ENCODE data around the gene SNX18.
"Not testable (repeated sequence)": the region's sequence is repeated elsewhere in the genome, so short reads cannot be mapped to it uniquely, and the experiment has no call there.

SNX18 gene

DNA sequence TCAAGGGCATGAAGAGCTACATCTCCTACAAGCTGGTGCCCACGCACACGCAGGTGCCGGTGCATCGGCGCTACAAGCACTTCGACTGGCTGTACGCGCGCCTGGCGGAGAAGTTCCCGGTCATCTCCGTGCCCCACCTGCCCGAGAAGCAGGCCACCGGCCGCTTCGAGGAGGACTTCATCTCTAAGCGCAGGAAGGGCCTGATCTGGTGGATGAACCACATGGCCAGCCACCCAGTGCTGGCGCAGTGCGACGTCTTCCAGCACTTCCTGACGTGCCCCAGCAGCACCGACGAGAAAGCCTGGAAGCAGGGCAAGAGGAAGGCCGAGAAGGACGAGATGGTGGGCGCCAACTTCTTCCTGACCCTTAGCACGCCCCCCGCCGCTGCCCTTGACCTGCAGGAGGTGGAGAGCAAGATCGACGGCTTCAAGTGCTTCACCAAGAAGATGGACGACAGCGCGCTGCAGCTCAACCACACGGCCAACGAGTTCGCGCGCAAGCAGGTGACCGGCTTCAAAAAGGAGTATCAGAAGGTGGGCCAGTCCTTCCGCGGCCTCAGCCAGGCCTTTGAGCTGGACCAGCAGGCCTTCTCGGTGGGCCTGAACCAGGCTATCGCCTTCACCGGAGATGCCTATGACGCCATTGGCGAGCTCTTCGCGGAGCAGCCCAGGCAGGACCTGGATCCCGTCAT lies 1.4 kb downstream of the SNX18 start:
- DNase-seq (ENCODE audit: insufficient read length, low spot score) (no peak), FAIRE-seq (no peak)

DNA sequence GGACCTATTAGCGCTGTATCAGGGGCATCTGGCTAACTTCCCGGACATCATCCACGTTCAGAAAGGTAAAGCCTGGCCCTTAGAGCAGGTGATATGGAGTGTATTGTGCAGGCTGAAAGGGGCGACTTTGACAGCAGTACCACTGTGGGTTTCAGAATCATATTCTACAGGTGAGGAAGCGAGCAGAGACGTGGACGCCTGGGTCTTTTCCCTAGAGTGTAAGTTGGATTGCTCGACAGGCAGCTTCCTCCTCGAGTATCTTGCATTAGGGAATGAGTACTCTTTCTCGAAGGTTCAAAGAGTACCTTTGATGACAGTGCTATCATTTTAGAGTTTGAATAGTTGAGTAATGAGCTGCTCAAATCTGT lies 1.9 kb downstream of the SNX18 start:
- DNase-seq (ENCODE audit: insufficient read length, low spot score) (no peak), FAIRE-seq (no peak)

DNA sequence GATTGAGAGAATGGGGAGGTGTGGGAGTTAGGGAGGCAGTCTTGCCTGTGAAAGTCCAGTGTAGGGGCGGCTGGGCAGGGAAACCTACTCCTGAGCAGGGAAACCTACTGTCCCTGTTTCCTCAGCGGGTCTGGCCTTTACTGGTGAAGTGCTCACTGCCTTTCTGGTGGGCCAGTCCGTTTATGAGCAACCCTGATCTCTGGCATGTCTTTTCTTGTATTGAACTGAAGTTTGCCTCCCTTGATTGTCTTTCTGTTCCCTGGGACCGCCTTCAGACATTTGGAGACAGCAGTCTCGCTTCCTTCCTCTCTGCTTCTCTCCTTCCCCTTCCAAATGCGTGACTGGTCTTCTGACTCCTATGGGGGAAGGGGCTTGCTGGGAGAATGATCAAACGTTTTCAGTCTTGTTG lies 2.9 kb downstream of the SNX18 start:
- FAIRE-seq, result peak; percentile 33

DNA sequence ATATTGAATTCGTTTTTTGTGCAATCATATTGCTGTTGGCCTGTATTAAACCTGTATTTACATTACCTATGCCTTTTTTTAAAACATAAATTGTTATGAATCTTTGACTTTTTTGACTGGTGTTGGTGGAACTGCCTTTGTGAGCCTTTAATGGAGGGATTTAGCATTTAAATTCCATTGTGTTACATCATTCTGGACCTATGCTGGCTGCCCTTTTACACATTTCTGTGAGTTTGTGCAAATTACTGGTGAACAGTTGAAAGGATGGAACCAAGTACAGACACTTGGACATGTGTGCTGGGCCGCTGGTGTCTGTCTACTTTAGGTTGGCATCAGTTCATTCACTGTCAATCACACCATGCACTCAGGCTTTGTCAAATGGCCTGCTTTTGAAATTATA lies 3.4 kb downstream of the SNX18 start:
- FAIRE-seq (no peak), DNase-seq (ENCODE audit: insufficient read length, low spot score) (no peak)

More for the DNA sequence above, 2.9 kb downstream of the SNX18 start:
- no peak for DNase-seq (ENCODE audit: insufficient read length, low spot score)

DNA sequence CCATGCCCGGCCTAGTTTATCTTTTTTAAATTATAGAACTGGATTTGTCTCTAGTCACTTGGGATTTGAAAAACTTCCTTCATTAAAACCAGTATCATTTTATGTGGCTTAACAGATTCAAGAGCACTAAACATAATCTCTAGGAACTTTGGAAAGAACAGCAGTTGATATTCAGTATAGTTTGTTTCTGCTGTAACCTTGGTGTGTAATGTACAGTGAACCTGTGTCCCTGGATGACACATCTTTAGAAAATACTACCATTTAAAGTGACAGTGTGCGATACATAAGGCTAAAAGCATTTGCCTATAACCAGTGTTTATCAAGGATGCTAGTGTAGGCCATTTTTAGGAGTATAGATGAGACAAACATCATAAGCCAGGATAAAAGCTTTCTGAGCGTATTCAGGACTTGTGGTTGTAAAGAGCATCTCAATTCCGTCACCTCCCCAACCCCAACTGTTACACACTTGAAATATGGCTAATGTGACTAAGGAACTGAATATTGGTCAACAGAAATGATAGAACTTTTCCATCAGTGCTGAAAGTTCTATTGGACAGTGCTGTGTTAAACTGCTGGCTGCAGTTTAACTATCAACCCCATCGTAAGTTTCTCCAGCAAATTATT lies 4.4 kb downstream of the SNX18 start:
- DNase-seq (ENCODE audit: insufficient read length, low spot score) (no peak), FAIRE-seq (no peak)

DNA sequence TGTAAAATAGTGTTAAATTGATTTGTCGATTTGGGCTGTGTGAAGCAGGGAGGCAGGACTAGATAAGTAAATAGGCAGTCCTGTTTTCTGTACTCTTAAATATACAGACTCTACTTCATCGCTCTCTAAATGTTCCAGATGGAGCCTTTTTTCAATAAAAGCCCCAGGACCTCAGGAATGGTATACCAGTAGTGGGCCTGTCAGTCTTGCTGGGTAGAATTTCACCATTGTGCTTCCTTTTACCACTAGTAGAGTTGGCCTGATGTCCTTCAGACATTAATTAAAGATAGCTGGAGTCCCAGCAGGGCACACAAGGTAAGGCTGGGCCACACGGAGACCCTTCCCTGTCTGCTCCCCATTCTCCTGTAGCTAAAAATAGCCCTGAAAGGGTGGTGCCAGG lies 6.0 kb downstream of the SNX18 start:
- DNase-seq (ENCODE audit: insufficient read length, low spot score) (no peak), FAIRE-seq (no peak)

DNA sequence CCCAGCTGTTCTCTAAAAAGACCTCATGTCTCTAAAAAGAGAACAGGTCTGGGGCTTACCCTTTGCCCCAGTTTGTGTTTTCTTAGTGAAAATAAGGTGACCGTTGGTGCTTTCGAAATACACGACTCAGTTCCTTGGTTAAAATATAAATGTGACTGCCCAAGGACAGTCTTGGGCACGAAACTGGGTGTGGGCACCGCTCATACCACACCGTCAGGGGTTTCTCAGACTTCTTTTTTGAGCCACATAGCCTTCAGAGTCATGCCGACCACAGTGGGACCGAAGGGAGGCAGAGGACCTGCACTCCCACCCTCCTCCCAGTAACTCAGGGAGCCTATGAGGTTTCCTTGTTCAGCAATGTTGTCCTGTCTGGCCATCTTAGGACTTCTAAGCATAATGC lies 6.5 kb downstream of the SNX18 start:
- no peak for FAIRE-seq
- no peak for DNase-seq (ENCODE audit: insufficient read length, low spot score)

DNA sequence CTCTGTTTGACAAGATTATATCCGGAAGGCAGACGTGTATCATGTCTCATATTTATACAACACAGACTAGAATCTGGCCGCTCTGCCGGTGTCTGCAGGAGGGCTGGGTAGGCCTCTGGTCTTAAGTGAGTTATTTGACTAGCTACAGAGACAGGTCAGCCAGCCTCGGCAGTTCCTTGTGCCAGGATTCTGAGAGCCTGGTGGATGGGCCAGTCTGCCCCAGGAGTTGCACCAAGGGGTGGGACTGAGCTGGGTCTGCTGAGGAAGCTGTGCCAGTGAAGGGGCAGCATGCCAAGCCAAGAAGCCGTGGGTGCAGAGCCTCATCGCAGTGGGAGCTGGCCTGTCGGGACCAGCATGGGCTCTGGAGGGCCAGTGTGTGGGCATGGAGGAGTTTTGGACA lies 7.1 kb downstream of the SNX18 start:
- no peak for DNase-seq (ENCODE audit: insufficient read length, low spot score)
- FAIRE-seq, result no peak

DNA sequence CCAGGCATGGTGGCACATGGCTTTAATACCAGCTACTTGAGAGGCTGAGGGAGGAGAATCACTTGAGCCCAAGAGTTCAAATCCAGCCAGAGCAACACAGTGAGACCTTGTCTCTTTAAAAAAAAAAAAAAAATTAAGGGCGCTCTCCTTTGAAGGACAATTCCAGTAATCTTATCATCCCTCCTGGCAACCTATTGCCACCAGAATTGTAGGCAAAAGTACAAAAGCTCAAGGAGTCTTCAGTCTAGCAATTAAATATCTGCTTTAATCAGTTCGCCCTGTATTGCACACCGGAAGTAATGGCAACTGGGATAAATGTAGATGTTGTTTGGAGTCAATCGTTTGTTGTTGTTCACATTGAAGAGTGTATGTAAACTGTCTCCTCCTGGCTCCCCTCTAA lies 7.7 kb downstream of the SNX18 start:
- FAIRE-seq, result no peak
- no peak for DNase-seq (ENCODE audit: insufficient read length, low spot score)

DNA sequence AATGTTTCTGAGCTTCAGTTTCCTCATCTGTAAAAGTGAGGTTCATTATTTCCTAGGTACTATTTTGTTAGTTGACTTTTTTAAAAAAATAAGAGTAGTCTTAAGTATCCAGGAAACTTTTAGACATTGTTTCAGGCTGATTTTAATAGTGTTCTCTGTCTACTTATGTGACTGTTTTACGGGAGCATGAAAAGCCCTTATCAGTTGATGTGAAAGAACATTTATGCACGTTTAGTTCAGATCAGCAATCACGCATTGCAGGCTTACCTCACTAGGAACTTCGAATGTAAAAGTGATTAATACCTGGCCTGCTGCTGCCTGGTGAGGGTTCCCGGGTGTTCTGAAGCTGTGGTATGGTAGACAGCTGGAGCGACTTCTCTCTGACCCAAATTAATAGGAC lies 8.1 kb downstream of the SNX18 start:
- no peak for FAIRE-seq

DNA sequence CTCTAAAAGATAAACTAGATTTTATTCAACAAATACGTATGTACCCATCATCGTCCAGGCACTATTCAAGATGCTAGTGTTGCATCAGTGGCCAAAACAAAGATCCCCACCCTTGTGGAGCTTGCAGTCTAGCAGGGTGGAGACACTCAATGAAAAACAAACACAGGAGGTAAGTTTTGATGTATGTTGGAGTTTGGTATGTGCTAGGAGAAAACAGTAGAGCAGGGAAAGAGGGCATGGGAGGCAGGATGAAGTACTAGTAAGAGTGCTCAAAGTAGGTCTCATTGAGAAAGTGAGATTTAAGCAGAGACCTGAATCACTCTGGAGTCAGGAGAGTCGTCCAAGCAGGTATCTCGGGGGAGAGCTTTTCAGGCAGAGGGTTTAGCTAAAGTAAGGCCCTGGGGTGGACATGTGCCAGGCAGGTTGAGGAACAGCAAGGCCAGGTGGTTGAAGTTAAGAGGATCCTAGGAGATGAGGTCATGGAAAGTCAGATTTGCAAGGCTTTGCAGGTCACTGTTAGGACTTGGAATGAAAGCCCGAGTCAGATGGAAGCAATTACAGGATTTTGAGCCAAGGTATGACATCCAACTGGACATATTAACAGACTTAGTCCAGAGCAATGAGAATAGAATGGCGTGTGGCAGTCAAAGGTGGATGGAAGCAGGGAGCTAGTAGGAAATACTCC lies 9.2 kb downstream of the SNX18 start:
- DNase-seq (ENCODE audit: insufficient read length, low spot score) (no peak), FAIRE-seq (no peak)

More for the DNA sequence above, 8.1 kb downstream of the SNX18 start:
- no peak for DNase-seq (ENCODE audit: insufficient read length, low spot score)

DNA sequence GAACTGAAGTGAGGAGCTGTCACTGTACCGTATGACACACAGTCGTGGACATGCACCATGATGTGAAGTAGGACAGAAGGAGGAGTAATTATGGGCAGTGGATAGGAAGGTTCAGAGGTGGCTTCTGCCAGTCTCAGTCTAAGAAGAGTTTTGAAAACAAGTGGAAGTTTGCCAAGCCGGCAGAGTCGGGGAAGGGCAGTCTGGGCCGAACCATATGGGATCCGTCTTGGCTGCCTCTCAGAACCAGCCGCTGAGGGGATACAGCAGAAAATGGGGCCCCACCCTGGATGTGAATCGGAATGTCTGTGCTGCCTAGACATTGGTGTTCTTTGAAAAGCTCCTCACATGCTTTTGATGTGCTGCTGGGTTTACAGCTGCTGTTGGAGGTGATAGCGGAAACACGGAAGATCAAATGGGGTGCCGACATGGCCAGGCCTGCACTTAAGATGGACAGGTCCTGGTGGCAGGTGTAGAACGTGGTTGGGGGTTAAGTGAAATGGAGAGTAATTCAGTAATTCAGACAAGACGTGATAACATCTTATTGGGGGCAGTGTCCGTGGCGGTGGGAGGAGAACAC lies 11.2 kb downstream of the SNX18 start:
- DNase-seq (ENCODE audit: insufficient read length, low spot score) (no peak), FAIRE-seq (peak; percentile 86)

DNA sequence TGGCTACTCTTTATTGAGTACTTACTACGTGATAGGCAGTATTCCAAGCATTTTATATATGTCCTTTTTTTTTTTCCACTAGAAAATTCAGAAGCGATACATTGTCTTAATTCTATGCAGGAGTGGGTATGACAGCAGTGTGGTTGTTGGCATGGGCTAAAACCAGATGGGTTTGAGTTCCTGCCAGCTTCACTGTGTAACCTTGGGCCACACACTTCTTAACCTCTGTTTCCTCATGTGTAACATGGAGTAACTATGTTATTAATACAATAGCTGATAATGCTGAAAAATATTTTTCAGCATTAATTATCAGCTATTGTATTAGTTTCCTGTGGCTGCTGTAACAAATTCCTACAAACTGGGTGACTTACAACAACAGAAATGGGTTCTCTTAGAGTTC lies 12.0 kb downstream of the SNX18 start:
- DNase-seq (ENCODE audit: insufficient read length, low spot score) (no peak), FAIRE-seq (no peak)

DNA sequence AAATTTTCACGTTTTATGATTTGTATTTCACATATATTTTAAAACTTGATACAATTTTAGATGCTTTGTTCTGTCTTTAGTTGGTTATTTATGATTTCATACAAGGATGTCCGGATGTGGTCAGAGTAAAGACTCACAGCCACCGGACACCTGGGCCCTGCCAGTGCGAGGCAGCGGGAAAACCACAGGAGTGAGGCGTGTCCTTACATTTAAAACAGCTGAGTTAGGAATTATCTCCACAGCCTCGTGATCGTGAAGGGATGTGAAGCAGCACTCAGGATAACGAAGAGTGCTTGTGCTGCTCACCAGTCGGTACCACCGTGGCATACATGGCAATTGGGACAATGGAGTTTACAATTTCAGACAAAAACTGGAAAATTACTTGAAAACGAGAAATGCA lies 14.0 kb downstream of the SNX18 start:
- FAIRE-seq (no peak), DNase-seq (ENCODE audit: insufficient read length, low spot score) (no peak)

DNA sequence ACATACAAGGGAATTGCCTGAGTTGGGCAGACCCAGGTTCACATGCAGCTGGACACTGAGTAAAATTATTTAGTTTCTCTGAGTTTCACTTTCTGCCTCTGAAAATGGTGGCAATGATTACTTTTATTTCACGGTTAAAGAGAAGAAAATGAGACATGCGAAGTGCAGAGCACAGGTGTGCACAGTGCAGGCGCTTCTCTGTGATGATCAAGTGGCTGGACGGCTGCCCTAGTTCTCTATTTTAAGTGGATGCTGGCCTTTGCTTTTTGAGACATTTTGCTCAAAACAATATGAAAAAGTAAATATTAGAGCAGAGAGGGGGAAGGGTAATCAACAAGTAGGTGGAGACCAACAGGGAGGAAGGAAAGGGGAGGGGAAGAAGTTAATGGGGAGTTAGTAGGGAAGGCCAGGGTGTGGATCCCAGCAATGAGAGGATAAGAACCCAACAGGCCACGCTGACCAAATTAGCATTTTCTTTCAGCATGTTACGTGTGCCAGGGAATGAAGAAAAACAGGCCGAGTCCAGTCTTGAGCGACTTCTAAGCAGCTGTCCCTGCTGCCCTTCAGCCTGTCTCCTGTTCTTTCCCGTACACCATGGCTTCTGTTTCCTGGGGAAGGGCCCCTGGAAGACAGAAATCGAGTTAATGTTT lies 16.1 kb downstream of the SNX18 start:
- FAIRE-seq (no peak), DNase-seq (ENCODE audit: insufficient read length, low spot score) (no peak)

DNA sequence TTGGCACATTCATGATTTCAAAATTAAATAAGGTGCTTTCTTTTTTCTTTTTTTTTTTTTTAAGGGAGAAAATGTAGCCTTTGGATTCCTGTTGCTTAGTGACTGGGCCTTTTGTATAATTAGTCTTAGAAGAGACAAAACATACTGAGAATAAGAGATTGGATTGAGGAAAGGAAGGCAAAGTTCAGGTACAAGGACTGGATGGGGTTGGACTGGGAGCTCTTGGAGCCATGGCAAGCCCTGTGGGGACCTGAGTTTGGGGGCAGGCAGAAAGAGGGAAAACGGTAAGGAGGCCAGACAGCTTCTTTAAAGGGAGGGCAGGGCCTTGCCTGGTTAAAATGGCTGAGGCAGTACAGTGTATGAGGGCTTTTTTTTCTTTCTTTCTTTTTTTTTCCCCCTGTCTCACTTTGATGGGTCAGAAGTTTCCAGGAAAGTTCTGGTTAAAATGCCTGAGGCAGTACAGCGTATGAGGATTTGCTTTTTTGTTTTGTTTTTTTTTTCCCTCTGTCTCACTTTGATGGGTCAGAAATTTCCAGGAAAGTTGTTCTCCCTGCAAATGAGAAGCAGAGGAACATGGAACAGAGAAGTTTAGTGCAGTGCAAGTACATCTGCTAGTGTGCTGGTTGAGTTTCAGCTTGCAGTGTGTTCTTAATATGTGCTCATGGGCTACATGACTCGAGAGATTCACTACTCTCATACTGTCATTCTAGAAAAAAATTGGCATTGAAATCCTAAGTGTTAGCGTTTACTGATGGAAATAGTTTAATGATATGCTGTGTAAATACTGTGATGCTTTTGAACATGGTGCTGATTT lies 16.8 kb downstream of the SNX18 start:
- DNase-seq (ENCODE audit: insufficient read length, low spot score) (no peak), FAIRE-seq (no peak)

DNA sequence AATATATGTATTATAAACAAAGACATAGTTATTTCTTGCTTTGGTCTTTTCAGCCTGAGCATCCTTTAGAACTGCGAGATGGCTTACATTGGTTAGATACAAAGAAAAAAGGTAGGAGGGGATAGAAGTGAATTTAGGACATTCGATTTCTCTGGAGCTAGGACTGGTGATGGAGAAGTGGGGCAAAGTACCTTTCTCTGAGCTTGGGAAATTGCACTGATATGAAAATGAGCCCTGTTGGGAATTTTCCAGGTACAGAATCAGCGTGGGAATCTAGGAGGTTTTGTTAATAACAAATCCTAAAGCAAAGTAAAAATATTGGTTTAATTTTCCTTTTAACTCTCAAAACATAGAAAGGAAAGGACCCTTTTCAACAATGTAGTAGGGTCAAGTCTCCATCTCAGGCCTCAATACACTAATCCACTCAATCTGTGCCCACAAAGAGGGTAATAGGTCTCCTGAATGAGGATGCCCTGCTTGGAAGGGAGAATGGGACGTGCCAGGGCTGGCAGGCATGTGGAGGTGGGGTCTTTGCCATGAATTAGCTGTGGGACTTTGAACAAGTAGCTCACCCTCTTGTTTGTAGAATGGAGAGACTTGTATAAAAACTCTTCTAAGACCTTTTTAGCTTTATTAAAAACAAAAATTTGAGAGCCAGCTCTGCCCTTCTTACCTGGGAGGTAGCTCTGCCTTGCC lies 17.7 kb downstream of the SNX18 start:
- FAIRE-seq (no peak), DNase-seq (ENCODE audit: insufficient read length, low spot score) (no peak)

DNA sequence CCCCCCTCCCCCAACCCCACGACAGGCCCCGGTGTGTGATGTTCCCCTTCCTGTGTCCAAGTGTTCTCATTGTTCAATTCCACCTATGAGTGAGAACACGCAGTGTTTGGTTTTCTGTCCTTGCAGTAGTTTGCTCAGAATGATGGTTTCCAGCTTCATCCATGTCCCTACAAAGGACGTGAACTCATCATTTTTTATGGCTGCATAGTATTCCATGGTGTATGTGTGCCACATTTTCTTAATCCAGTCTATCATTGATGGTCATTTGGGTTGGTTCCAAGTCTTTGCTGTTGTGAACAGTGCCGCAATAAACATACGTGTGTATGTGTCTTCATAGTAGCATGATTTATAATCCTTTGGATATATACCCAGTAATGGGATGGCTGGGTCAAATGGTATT lies 18.8 kb downstream of the SNX18 start:
- DNase-seq (ENCODE audit: insufficient read length, low spot score); FAIRE-seq: not testable (repeated sequence)

DNA sequence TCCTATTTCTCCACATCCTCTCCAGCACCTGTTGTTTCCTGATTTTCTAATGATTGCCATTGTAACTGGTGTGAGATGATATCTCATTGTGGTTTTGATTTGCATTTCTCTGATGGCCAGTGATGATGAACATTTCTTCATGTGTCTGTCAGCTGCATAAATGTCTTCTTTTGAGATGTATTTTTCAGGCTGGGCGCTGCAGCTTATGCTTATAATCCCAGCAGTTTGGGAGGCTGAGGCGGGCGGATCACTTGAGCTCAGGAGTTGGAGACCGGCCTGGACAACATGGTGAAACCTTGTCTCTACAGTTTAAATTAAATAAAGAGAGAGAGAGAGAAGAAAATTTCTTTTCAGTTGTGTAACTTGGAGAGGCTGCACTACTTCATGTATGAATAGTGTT lies 19.3 kb downstream of the SNX18 start:
- DNase-seq (ENCODE audit: insufficient read length, low spot score); FAIRE-seq: not testable (repeated sequence)

DNA sequence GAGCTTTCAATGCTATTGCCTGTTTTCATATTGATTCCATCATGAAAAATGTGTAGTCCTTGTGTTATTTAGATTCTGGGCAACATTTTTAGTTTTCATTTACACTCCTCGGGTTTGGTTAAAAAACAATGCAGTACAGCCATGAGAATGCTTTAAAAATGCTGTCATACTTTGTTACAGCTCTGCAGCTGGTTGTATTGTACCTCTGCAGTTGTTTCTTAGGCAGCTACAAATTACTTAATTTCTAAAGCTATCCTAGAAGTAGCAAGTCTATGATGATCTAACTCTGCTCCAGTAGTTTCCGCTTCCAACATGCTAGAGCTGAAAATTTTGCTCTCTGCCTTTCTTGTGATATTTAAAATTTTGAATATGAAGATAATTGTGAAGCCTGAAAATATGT lies 20.2 kb downstream of the SNX18 start:
- FAIRE-seq (no peak), DNase-seq (ENCODE audit: insufficient read length, low spot score) (no peak)
